Measurements from ENCODE around the gene ATP1A2.

DNA sequence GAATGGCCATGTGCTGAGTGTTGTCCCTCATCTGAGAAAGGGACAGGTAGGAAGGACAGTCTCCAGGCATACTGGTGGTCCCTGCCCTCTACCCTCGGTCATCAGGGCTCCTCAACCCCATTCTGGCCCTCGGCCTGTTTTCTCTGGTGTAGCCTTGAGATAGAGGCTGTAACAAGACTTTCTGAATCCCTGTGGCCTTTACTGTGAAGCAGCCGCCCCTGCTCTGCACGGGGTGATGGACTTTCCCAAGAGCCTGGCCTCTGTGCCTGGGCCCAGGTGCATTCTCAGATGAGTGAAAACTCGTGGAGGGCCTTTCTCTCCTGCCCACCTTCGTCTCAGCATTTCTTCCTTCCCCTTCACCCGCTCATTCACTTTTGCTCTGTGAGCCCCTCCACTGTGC is 71.8 kb downstream of the ATP1A2 start:
- TF ChIP-seq, protein P1, sequence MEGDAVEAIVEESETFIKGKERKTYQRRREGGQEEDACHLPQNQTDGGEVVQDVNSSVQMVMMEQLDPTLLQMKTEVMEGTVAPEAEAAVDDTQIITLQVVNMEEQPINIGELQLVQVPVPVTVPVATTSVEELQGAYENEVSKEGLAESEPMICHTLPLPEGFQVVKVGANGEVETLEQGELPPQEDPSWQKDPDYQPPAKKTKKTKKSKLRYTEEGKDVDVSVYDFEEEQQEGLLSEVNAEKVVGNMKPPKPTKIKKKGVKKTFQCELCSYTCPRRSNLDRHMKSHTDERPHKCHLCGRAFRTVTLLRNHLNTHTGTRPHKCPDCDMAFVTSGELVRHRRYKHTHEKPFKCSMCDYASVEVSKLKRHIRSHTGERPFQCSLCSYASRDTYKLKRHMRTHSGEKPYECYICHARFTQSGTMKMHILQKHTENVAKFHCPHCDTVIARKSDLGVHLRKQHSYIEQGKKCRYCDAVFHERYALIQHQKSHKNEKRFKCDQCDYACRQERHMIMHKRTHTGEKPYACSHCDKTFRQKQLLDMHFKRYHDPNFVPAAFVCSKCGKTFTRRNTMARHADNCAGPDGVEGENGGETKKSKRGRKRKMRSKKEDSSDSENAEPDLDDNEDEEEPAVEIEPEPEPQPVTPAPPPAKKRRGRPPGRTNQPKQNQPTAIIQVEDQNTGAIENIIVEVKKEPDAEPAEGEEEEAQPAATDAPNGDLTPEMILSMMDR (IDR thresholded peaks at IDR 0.05): no peak
- no peak for TF ChIP-seq POLR2A (IDR thresholded peaks at IDR 0.05)
